PFSK-1 (cell line): ENCODE measurements around the gene ZDHHC8.

Experiments used
- FOXP2 ChIP-seq: optimal IDR thresholded peaks from 2 replicates; pipeline ENCODE3; 2011; ENCODE audit warnings: borderline replicate concordance, control low read depth, inconsistent platforms; ENCODE audit not compliant: insufficient read depth; ENCODE audit errors: extremely low read length, extremely low read depth
- POLR2AphosphoS5 ChIP-seq: IDR thresholded peaks from 2 replicates; pipeline ENCODE4 v1.6.1; 2012; ENCODE audit warnings: low read depth, mild to moderate bottlenecking, control low read depth, low read length, moderate library complexity
- SIN3A ChIP-seq: IDR thresholded peaks from 2 replicates; pipeline ENCODE4 v1.6.1; 2012; ENCODE audit warnings: mild to moderate bottlenecking, low read length, moderate library complexity, borderline replicate concordance; ENCODE audit not compliant: insufficient read depth
- TAF1 ChIP-seq: IDR thresholded peaks from 2 replicates; pipeline ENCODE4 v1.6.1; 2012; ENCODE audit warnings: low read length, control low read depth, borderline replicate concordance; ENCODE audit not compliant: insufficient read depth
- TF ChIP-seq, protein P1 (sequence below), 2 experiments: IDR thresholded peaks; 2 replicates each; pipeline versions ENCODE4 v1.6.1 to v1.8.0; 2011 to 2012; ENCODE audit warnings: low read depth in 2 of 2, low read length in 2 of 2, control low read depth in 1 of 2, inconsistent platforms in 1 of 2, mild to moderate bottlenecking in 1 of 2, moderate library complexity in 1 of 2; ENCODE audit not compliant: insufficient read depth in 1 of 2

The ZDHHC8 gene

DNA sequence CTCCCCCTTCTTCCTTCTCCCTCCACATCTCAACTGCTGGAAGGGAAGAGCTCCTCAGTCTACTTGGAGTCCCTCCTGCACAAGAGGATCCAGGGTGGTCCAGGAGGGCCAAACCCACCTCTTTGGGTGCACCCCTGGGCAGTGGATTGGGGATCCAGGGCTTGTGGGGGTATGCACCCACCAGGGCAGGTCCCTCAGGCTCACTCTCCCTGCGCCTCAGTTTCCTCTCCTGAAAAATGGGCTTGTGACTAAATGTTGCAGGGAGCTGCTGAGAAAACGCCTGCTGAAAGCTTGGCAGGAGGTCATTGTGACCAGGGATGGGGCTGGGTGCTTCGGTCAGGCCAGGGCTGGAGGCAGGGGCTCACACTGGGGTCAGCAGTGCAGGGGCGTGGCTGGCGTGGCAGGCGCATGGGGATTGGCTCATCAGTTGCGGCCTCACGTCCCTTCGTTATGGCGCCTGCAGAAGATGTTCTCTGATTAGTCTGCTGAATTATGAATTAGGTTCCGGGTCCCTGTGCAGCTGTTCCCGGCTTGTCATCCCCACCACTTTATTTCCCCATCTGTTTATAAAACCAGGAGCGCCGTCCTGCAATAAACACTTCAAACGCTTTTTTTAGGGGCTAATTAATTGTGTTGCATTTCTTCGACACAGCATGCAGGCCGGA is 44.9 kb downstream of the ZDHHC8 start:
- TF ChIP-seq FOXP2 (no peak), POLR2AphosphoS5 (no peak), TAF1 (no peak)
- TF ChIP-seq, protein P1, sequence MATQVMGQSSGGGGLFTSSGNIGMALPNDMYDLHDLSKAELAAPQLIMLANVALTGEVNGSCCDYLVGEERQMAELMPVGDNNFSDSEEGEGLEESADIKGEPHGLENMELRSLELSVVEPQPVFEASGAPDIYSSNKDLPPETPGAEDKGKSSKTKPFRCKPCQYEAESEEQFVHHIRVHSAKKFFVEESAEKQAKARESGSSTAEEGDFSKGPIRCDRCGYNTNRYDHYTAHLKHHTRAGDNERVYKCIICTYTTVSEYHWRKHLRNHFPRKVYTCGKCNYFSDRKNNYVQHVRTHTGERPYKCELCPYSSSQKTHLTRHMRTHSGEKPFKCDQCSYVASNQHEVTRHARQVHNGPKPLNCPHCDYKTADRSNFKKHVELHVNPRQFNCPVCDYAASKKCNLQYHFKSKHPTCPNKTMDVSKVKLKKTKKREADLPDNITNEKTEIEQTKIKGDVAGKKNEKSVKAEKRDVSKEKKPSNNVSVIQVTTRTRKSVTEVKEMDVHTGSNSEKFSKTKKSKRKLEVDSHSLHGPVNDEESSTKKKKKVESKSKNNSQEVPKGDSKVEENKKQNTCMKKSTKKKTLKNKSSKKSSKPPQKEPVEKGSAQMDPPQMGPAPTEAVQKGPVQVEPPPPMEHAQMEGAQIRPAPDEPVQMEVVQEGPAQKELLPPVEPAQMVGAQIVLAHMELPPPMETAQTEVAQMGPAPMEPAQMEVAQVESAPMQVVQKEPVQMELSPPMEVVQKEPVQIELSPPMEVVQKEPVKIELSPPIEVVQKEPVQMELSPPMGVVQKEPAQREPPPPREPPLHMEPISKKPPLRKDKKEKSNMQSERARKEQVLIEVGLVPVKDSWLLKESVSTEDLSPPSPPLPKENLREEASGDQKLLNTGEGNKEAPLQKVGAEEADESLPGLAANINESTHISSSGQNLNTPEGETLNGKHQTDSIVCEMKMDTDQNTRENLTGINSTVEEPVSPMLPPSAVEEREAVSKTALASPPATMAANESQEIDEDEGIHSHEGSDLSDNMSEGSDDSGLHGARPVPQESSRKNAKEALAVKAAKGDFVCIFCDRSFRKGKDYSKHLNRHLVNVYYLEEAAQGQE (IDR thresholded peaks at IDR 0.05; ENCODE audit: insufficient read depth in 1 of 2, low read depth in 2 of 2, low read length in 2 of 2) = no peak

- TF ChIP-seq SIN3A (no peak), TAF1 (no peak), POLR2AphosphoS5 (no peak), FOXP2 (no peak)
- TF ChIP-seq, protein P1 (IDR thresholded peaks at IDR 0.05; ENCODE audit: insufficient read depth in 1 of 2, low read depth in 2 of 2, low read length in 2 of 2) = no peak
These were observed 45.8 kb downstream of the ZDHHC8 start for GRCh38 chr22:20177217-20177911.

GRCh38 chr22:20178075-20178914 is 46.7 kb downstream of the ZDHHC8 start:
- no peak for TF ChIP-seq FOXP2
- no peak for TF ChIP-seq SIN3A
- TF ChIP-seq TAF1 = no peak
- no peak for TF ChIP-seq POLR2AphosphoS5

DNA sequence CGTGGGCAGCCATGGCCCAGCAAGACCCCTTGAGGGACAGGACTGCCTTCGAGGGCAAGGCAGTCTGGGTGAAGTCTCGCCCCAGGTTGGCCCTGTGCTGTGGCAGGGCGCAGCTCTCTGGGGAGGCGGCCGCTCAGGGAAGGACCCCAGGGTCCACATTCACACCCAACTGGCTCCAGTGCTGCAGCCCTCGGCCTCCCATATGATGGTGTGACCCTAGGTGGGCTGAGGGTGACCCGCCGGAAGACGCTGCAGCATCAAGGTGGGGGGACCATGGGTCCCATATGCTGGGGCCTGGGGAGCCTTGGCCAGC is 47.3 kb downstream of the ZDHHC8 start:
- TF ChIP-seq FOXP2 (no peak), SIN3A (no peak), TAF1 (no peak), POLR2AphosphoS5 (no peak)
- TF ChIP-seq, protein P1 (IDR thresholded peaks at IDR 0.05; ENCODE audit: insufficient read depth in 1 of 2, low read depth in 2 of 2, low read length in 2 of 2) = no peak

GRCh38 chr22:20179455-20180244 is 48.0 kb downstream of the ZDHHC8 start:
- no peak for TF ChIP-seq SIN3A
- TF ChIP-seq, protein P1 (IDR thresholded peaks at IDR 0.05; ENCODE audit: insufficient read depth in 1 of 2, low read depth in 2 of 2, low read length in 2 of 2) = no peak
- no peak for TF ChIP-seq TAF1
